AG10803 (cell line): ENCODE data around the gene OR51E2.

Source experiments
- DNase-seq: peaks from one replicate; pipeline ENCODE4 v3.0.0; 2010; ENCODE audit warnings: low read depth
- H3K4me3 ChIP-seq: 2 replicates; pipeline ENCODE4 v1.5.1; 2011; ENCODE audit warnings: mild to moderate bottlenecking, low read length, control low read depth
- TF ChIP-seq, protein P1 (sequence below): conservative IDR thresholded peaks from 2 replicates; pipeline ENCODE4 v1.5.1; 2011; ENCODE audit warnings: mild to moderate bottlenecking, low read length, control low read depth, inconsistent platforms

OR51E2 gene

DNA sequence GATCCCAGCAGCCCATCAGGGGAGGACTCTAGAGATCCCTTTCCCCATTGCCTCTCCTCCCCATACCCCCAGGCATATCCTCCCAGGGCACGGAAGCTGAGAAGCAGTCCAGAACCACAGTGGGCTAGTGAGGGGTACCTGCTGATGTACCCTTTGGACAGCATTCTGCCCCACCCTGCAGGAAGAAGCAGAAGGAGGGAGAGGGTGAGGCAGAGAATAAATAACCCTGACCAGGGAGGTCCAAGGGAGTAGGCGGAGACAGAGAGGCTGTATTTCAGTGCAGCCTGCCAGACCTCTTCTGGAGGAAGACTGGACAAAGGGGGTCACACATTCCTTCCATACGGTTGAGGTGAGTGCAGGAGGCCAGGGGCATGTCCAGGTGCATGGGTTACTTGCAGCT lies 54.0 kb downstream of the OR51E2 start, which contains the start of gene OR51E1:
TSS of gene OR51E1 (plus strand) at position 301 of the 400 bp plus-strand sequence. CDS start 8,545 bp downstream, outside the sequence.
- H3K4me3 ChIP-seq: no peak within 1 kb of the TSS
- TF ChIP-seq, protein P1, sequence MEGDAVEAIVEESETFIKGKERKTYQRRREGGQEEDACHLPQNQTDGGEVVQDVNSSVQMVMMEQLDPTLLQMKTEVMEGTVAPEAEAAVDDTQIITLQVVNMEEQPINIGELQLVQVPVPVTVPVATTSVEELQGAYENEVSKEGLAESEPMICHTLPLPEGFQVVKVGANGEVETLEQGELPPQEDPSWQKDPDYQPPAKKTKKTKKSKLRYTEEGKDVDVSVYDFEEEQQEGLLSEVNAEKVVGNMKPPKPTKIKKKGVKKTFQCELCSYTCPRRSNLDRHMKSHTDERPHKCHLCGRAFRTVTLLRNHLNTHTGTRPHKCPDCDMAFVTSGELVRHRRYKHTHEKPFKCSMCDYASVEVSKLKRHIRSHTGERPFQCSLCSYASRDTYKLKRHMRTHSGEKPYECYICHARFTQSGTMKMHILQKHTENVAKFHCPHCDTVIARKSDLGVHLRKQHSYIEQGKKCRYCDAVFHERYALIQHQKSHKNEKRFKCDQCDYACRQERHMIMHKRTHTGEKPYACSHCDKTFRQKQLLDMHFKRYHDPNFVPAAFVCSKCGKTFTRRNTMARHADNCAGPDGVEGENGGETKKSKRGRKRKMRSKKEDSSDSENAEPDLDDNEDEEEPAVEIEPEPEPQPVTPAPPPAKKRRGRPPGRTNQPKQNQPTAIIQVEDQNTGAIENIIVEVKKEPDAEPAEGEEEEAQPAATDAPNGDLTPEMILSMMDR: no peak
- DNase-seq: no peak

DNA sequence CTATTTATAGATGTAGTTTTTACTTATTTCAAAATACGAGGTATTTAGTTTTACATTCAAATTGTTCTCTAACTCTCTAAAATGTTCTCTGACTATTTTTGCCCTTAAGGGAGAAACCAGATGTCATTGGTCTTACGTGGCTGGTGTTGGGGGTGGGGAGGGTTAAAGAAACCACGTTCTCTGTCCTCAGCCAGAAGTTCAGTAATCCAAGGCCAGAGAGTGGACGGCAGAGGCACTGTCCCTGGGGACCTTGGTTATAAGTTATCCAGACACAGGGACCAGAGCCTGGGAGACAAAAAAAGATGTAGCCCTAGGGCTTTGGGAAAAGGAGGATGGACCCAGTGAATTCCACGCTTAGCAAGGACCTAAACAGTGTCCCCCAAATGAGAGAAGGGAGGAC lies 54.6 kb downstream of the OR51E2 start:
- TF ChIP-seq, protein P1: no peak
- peak; percentile 21 for DNase-seq
- no peak overlapping the region for H3K4me3 ChIP-seq

- TF ChIP-seq, protein P1: no peak
- H3K4me3 ChIP-seq: no peak overlapping the region
These were observed 55.6 kb downstream of the OR51E2 start for GRCh38 chr11:4642043-4642442.

GRCh38 chr11:4641501-4641900 lies 56.2 kb downstream of the OR51E2 start:
- TF ChIP-seq, protein P1: no peak
- no peak for DNase-seq
- no peak overlapping the region for H3K4me3 ChIP-seq

More at GRCh38 chr11:4642043-4642442, 55.6 kb downstream of the OR51E2 start:
- no peak for DNase-seq

DNA sequence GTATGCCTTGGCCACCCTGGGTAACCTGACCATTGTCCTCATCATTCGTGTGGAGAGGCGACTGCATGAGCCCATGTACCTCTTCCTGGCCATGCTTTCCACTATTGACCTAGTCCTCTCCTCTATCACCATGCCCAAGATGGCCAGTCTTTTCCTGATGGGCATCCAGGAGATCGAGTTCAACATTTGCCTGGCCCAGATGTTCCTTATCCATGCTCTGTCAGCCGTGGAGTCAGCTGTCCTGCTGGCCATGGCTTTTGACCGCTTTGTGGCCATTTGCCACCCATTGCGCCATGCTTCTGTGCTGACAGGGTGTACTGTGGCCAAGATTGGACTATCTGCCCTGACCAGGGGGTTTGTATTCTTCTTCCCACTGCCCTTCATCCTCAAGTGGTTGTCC lies 57.7 kb downstream of the OR51E2 start:
- H3K4me3 ChIP-seq: no peak overlapping the region
- TF ChIP-seq, protein P1: no peak
- no peak for DNase-seq

DNA sequence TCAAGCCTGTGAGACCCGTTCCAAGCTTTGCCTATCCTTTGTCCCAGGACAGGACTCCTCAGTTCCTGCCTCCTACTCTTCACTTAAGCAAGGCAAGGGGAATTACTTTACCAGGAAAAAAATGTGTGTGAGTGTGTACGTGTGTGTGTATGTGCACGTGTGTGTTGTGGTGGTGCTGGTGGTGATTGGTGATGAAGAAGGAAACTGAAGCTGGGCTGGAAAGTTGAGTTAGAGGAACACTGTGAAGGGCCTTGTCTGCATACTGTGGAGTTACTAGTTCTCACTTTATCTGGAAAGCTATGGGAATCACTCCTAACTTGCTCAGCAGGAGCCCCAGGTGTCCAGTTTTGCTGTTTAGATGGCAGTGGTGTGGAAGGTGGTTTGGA lies 60.0 kb downstream of the OR51E2 start:
- TF ChIP-seq, protein P1: no peak
- no peak for DNase-seq
- no peak overlapping the region for H3K4me3 ChIP-seq

- peak; percentile 61 for DNase-seq
- TF ChIP-seq, protein P1: peak; percentile 97
- H3K4me3 ChIP-seq: peak within 1 kb of the TSS; percentile 37
These were observed 60.5 kb downstream of the OR51E2 start, which contains the start of gene OR51D1 for GRCh38 chr11:4636962-4637661. Gene OR51D1, plus strand, starts transcription at chr11:4637477. Its CDS starts 2,314 bp downstream, at chr11:4639791.
